ENCODE data around the gene NDC80.
"Not testable (repeated sequence)": the region's sequence is repeated elsewhere in the genome, so short reads cannot be mapped to it uniquely, and the experiment has no call there.

DNA sequence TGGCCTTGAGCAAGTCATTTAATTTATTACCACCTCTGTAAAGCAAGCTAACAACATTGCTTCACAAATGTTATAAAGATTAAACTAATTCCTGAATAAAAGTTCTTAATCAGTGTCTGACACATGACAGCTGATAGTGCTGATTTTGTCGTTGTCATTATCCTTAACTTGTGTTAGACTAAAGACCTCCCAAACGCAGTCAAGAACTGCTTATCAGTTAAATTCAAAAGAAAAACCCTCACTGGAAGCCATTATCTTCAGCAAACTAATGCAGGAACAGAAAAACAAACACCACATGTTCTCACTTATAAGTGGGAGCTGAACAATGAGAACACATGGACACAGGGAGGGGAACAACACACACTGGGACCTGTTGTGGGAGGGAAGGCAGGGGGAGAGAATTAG is 46.6 kb upstream of the NDC80 start:
- TF ChIP-seq, protein P1, sequence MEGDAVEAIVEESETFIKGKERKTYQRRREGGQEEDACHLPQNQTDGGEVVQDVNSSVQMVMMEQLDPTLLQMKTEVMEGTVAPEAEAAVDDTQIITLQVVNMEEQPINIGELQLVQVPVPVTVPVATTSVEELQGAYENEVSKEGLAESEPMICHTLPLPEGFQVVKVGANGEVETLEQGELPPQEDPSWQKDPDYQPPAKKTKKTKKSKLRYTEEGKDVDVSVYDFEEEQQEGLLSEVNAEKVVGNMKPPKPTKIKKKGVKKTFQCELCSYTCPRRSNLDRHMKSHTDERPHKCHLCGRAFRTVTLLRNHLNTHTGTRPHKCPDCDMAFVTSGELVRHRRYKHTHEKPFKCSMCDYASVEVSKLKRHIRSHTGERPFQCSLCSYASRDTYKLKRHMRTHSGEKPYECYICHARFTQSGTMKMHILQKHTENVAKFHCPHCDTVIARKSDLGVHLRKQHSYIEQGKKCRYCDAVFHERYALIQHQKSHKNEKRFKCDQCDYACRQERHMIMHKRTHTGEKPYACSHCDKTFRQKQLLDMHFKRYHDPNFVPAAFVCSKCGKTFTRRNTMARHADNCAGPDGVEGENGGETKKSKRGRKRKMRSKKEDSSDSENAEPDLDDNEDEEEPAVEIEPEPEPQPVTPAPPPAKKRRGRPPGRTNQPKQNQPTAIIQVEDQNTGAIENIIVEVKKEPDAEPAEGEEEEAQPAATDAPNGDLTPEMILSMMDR (IDR thresholded peaks at IDR 0.05): not testable (repeated sequence)
- not testable (repeated sequence) for TF ChIP-seq POLR2A, POLR2AphosphoS5, EP300 (IDR thresholded peaks at IDR 0.05)
